ENCODE results near the gene EFNA5.

GRCh38 chr5:107604990-107605389 lies 65.7 kb downstream of the EFNA5 start:
- TF ChIP-seq CTCF (optimal IDR thresholded peaks at IDR 0.05 in 1 of 3, IDR thresholded peaks at IDR 0.05 in 1 of 3, conservative IDR thresholded peaks at IDR 0.05 in 1 of 3; ENCODE audit: extremely low read depth in 1 of 3, insufficient read depth in 2 of 3, low read length in 3 of 3) = no peak
- TF ChIP-seq EZH2 (IDR thresholded peaks at IDR 0.05; ENCODE audit: low read length) = no peak

Measured in keratinocyte (primary cell).